Tracheal epithelial cell (primary cell): ENCODE measurements around the gene KRTAP15-1. TPM values are rescaled to one million over a fixed set of nuclear protein-coding genes. Genes with fewer than 3 reads are reported as not detected.

Experiments
- total RNA-seq: library from RNA; depleted of rRNA; stranded (reverse); fragments of >200 nt; gene quantifications from 2 replicates; pipeline ENCODE4 v1.2.1, GENCODE V29; 2014

The KRTAP15-1 gene, protein sequence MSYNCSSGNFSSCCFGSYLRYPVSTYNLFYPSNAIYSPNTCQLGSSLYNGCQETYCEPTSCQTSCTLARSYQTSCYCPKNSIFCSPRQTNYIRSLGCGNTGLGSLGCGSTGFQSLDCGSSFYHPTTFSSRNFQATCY
- total RNA-seq, result not detected in 2 replicates

DNA sequence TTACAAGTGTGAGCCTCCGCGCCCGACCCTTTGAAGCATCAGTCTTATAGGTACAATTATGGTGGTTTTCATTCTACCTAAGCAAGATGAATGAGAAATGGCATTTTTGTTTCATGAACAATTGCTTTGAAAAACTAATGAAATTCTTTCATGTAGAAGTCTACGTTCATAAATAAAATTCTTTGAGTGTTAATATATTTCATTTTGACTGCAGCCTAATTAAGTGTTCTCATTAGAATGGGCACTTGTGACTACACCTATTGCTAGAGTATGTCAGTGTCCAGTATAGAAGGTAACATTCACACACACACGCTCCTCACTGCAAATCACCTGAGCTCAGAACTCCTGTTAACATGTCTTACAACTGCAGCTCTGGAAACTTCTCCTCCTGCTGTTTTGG, at the start of gene KRTAP15-1:
TSS of gene KRTAP15-1 (plus strand) at position 301 of the 400 bp plus-strand sequence. CDS start at position 354, 53 bp downstream.

DNA sequence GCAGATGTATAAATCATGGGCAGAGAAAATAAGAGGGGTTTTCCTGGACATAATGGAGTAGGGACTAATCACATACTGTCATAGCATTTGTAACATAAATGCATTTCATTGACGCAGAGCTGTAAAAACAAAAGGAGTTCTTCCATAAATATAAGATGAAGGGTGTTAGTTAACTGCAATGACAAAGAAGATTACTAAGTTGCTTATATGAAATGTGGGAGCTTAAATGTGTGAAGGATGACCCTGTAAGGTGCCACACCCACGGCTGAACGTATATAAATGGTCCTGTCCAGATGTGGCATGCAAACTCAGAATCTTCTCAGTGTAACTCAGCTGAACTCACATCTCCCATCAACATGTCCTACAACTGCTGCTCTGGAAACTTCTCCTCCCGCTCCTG, 44.3 kb upstream of the KRTAP15-1 start, which contains the start of gene KRTAP13-1:
TSS of gene KRTAP13-1 (plus strand) at position 301 of the 400 bp plus-strand sequence. CDS start at position 357, 56 bp downstream.

DNA sequence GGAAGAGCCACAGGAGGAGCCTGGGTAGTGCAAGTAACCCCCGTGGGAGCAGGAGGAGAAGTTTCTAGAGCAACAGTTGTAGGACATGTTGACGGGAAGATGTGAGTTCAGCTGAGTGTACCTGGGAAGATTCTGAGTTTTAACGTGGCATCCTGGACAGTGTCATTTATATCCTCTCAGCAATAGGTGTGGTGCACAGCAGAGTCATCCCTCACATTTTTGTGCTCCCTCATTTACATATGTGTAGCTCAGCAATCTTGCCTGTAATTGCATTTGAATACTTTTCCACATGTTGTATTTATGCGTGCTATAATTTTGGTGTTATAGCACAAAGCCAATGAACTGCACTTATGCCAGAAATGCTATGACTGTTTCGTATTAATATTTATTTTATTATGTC, 14.2 kb upstream of the KRTAP15-1 start, which contains the start of gene KRTAP13-3:
TSS of gene KRTAP13-3 (minus strand) at position 101 of the 400 bp plus-strand sequence. CDS start at position 87, 14 bp downstream.

DNA sequence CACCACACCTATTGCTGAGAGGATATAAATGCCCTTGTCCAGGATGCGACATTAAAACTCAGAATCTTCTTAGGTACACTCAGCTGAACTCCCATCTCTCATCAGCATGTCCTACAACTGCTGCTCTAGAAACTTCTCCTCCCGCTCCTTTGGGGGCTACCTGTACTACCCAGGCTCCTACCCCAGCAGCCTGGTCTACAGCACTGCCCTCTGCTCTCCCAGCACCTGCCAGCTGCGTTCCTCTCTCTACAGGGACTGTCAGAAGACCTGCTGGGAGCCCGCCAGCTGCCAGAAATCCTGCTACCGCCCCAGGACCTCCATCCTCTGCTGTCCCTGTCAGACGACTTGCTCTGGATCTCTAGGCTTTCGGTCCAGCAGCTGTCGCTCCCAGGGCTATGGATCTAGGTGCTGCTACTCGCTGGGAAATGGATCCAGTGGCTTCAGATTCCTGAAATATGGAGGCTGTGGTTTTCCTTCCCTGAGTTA, 9.9 kb upstream of the KRTAP15-1 start, which contains the start of gene KRTAP13-4:
TSS of gene KRTAP13-4 (plus strand) at position 51 of the 486 bp plus-strand sequence. CDS start at position 107, 56 bp downstream.

DNA sequence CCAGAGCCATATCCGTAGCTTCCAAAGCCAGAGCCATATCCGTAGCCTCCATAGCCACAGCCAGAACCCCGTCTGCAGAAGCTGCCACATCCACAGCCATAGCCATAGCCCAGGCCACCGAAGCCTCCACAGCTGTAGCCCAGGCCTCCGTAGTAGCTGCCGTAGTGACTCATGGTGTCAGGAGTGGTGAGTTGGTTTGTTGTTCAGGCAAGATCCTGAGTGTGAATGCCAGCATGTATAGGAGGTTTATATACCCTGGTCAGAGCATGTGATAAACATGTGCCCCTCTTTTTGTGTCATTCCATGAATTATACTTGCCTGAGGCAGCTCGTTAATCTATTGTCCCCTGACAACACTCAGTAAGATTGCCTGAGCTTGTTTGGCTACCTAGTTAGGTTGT, 40.1 kb downstream of the KRTAP15-1 start, which contains the start of gene KRTAP19-1:
TSS of gene KRTAP19-1 (minus strand) at position 223 of the 400 bp plus-strand sequence. CDS start at position 173, 50 bp downstream.

DNA sequence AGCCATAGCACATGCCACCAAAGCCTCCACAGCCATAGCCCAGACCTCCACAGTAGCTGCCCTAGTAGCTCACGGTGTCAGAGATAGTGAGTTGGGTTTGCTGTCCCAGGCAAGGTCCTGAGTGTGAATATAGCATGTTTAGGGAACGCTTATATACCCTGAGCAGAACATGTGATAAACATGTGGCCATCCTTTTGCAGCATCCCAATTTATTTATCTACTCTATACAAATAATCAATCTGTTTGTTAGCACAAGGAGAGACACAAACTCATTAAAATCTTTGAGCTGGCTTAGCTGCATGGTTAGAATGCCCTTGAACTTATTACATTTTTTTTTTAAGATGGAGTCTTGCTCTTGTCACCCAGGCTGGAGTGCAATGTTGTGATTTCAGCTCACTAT, 47.3 kb downstream of the KRTAP15-1 start, which contains the start of gene KRTAP19-2:
TSS of gene KRTAP19-2 (minus strand) at position 101 of the 400 bp plus-strand sequence. CDS start at position 13, 88 bp downstream.

Other genes starting within 250 kb of the KRTAP15-1 start
- under 0.01 TPM in 2 replicates for gene CLDN8, start 224.2 kb upstream of the KRTAP15-1 start, total RNA-seq
- not detected in 2 replicates for gene KRTAP24-1, start 157.3 kb upstream of the KRTAP15-1 start, total RNA-seq
- gene KRTAP25-1, start 150.8 kb upstream of the KRTAP15-1 start, total RNA-seq, result not detected in 2 replicates
- gene KRTAP26-1, start 120.0 kb upstream of the KRTAP15-1 start, total RNA-seq, result not detected in 2 replicates
- not detected in 2 replicates for gene KRTAP27-1, start 102.6 kb upstream of the KRTAP15-1 start, total RNA-seq
- not detected in 2 replicates for gene KRTAP23-1, start 91.7 kb upstream of the KRTAP15-1 start, total RNA-seq
- gene KRTAP13-2, start 68.0 kb upstream of the KRTAP15-1 start, total RNA-seq, result not detected in 2 replicates
- not detected in 2 replicates for gene KRTAP13-1, start 44.2 kb upstream of the KRTAP15-1 start, total RNA-seq
- gene KRTAP13-3, start 14.3 kb upstream of the KRTAP15-1 start, total RNA-seq, result not detected in 2 replicates
- not detected in 2 replicates for gene KRTAP13-4, start 10.1 kb upstream of the KRTAP15-1 start, total RNA-seq
- 0.24 TPM in 1 of 2 replicates, not detected in the other for gene KRTAP19-1, start 40.1 kb downstream of the KRTAP15-1 start, total RNA-seq
- not detected in 2 replicates for gene KRTAP19-2, start 47.2 kb downstream of the KRTAP15-1 start, total RNA-seq
- not detected in 2 replicates for gene KRTAP19-3, start 51.7 kb downstream of the KRTAP15-1 start, total RNA-seq
- not detected in 2 replicates for gene KRTAP19-4, start 56.9 kb downstream of the KRTAP15-1 start, total RNA-seq
- gene KRTAP19-5, start 61.9 kb downstream of the KRTAP15-1 start, total RNA-seq, result not detected in 2 replicates
- gene KRTAP19-6, start 101.6 kb downstream of the KRTAP15-1 start, total RNA-seq, result not detected in 2 replicates
- gene KRTAP19-7, start 121.0 kb downstream of the KRTAP15-1 start, total RNA-seq, result not detected in 2 replicates
- not detected in 2 replicates for gene KRTAP22-2, start 150.1 kb downstream of the KRTAP15-1 start, total RNA-seq
- gene KRTAP6-3, start 152.2 kb downstream of the KRTAP15-1 start, total RNA-seq, result not detected in 2 replicates
- not detected in 2 replicates for gene KRTAP6-2, start 158.6 kb downstream of the KRTAP15-1 start, total RNA-seq
- not detected in 2 replicates for gene KRTAP22-1, start 160.8 kb downstream of the KRTAP15-1 start, total RNA-seq
- not detected in 2 replicates for gene KRTAP6-1, start 173.7 kb downstream of the KRTAP15-1 start, total RNA-seq
- not detected in 2 replicates for gene KRTAP20-1, start 176.2 kb downstream of the KRTAP15-1 start, total RNA-seq
- gene KRTAP20-4, start 180.4 kb downstream of the KRTAP15-1 start, total RNA-seq, result not detected in 2 replicates
- not detected in 2 replicates for gene KRTAP20-2, start 194.9 kb downstream of the KRTAP15-1 start, total RNA-seq
- gene KRTAP20-3, start 202.6 kb downstream of the KRTAP15-1 start, total RNA-seq, result not detected in 2 replicates